ENCODE data around the gene AMBP. TPM values are rescaled to one million over a fixed set of nuclear protein-coding genes. Genes with fewer than 3 reads are reported as not detected.
"Not testable (repeated sequence)": the region's sequence is repeated elsewhere in the genome, so short reads cannot be mapped to it uniquely, and the experiment has no call there.

The AMBP gene
- total RNA-seq, 1 experiment from 2014 or later: 0.10 TPM

GRCh38 chr9:114092336-114092735, 14.2 kb upstream of the AMBP start:
- DNase-seq (ENCODE audit: low read depth): no peak

DNA sequence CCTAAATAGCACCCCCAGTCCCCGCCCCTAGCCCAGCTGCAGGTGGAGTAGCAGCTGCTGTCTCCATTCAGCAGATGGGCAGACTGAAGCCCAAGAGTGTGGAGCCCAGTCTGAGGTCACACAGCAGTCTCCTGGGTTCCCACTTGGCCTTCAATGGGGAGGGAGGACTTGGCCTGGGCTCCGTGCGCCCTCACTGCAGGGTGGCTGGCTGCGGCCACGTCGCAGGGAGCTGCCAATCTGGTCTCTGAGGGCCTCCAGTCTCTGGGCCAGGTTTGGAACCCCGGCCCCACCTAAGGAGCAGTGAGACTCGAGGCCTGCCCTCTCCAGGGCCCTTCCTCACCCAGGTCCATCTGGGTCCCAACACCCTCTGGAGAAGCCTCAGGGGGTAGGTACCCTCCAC, 13.6 kb upstream of the AMBP start:
- DNase-seq (ENCODE audit: low read depth): no peak

DNA sequence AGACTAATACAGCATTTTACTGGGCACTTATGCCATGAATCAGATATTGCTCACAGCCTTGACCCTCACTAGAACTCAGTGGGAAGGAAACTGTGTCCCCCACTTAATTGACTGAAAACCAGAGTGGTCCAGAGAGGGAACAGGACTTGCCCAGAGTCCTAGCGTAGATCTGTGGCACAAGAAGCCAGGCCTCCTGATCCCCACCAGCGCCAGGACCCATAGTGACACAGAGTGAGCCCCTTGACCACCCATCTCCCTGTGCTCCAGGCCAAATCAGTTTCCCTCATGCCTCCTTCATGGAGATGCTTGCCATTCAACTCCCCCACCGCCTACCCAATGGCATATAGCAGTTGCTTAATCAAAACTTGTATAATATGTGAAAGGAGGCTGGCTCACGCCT, 12.7 kb upstream of the AMBP start:
- no peak for DNase-seq (ENCODE audit: low read depth)

GRCh38 chr9:114089206-114089840, 11.2 kb upstream of the AMBP start:
- DNase-seq (ENCODE audit: low read depth): no peak

GRCh38 chr9:114088571-114089170, 10.6 kb upstream of the AMBP start:
- no peak for DNase-seq (ENCODE audit: low read depth)

DNA sequence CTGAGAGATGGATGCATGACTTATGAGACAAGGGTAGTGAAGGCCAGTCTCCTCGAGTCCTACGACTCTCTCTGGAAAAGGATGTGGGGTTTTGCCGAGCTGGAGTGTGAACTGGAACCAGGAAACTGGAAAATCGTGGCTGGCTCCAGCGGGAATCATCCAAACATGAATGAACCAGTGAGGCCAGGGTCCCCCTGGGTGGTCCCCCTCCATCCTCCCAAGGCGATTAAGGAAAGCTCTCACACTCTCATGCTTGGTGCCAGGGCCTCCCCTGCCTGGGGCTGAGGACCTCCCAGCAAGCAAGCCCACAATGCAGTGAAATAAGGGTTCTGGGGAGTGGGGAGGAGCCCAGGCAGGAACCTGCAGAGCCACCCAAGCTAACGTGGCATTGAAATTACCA, 9.6 kb upstream of the AMBP start:
- no peak for DNase-seq (ENCODE audit: low read depth)

DNA sequence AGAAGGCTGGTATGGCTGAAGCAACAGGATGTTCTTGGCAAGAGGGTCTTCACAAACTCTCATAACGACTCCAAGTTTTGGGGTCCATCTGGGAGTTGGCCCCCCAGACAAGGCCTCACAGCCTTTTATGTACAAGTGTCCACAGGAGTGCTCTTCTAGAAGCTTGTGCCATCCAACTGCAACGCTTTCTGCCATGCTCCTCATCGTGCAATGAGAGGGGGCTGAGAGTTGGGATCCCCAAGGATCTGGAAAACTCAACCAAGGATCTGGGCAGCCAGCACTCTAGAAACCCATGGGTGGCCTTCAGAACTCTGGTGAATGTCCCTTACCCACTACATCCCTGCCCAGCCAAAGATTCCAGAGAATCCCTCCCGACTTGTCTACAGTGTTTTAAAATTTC, 8.5 kb upstream of the AMBP start:
- DNase-seq (ENCODE audit: low read depth): no peak

DNA sequence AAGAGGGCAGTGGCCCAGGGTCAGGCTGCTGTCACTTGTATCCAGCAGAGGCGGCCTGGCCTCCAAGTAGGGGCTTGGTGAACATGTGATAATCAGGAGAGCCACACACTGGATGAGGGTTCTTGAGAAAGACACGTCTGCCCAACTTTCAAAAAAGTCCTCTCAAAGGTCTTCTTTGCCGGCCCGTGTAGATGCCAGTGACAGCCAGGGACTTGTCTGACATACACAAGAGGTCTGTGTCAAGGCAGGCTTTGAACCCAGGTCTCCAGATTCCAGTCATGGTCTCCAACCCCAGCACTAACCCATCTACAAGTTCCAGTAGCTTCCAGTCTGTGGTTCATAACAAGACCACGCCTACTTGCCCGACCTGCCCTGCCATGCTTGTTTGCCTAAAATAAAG, 7.9 kb upstream of the AMBP start:
- no peak for DNase-seq (ENCODE audit: low read depth)

GRCh38 chr9:114085387-114085789, 7.3 kb upstream of the AMBP start:
- no peak for DNase-seq (ENCODE audit: low read depth)

- DNase-seq (ENCODE audit: low read depth): no peak
Measured at GRCh38 chr9:114084282-114085073, 6.4 kb upstream of the AMBP start.

- DNase-seq (ENCODE audit: low read depth): no peak
Measured at GRCh38 chr9:114083666-114084065, 5.6 kb upstream of the AMBP start.

DNA sequence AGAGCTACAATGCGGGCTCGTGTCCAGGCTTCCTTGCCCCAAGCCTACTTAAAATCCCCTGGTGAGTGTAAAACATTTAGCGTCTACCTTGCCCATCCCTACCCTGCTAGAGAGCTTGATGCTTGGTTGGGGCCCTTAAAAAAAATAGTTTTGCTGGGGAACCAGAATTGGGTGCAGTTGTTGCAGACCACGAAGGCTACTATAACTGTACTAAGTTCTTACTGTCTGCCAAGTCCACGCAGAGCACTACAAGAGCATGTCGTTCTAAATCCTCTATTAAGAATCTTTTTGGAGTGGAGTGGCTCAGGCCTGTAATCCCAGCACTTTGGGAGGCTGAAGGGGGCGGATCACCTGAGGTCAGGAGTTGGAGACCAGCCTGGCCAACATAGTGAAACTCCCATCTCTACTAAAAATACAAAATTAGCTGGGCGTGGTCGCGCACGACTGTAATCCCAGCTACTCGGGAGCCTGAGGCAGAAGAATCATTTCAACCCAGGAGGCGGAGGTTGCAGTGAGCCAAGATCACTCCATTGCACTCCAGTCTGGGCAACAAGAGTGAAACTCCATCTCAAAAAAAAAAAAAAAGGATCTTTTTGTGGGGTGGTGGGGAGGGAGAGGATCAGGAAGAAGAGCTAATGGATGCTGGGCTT, 4.8 kb upstream of the AMBP start:
- not testable (repeated sequence) for DNase-seq (ENCODE audit: low read depth)

DNA sequence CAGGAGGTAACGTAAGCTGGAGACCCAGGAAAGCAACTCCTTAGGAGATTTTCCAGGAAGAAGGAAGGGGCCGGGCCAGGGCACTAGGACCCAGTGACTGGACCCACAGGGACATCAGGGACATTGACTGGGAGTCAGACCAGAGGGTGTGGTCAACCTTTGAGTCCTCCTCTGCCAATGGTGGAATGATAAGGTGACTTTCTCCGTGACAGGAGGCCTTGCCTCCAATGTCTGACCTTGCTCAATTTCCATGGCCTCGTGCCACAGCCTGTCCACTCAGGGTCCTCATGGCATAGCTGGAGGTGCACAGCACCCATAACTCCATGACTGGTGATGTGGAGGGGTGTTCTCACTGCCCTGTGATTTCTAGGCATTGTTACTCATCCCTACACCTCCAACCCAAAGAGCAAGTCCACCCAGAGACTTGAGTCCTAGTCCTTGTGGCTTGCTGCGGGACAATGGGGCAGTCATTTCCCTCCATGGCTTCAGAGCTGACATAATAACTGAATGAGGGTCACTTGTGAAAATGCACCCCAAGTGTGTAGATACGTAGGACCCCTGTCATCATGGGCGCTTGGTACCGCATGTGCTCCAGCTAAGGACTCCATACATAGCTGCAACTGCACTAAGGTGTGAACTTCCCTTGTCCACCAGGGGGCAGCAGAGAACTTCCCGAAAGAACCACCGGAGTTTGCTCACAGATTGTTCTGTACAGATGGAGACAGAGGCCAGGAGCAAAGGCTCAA, 4.1 kb upstream of the AMBP start:
- DNase-seq (ENCODE audit: low read depth): peak; percentile 86

GRCh38 chr9:114081441-114082016, 3.4 kb upstream of the AMBP start:
- DNase-seq (ENCODE audit: low read depth): no peak

- DNase-seq (ENCODE audit: low read depth): no peak
Measured at GRCh38 chr9:114080773-114081440, 2.8 kb upstream of the AMBP start.

GRCh38 chr9:114080195-114080772, 2.2 kb upstream of the AMBP start:
- DNase-seq (ENCODE audit: low read depth): no peak

DNA sequence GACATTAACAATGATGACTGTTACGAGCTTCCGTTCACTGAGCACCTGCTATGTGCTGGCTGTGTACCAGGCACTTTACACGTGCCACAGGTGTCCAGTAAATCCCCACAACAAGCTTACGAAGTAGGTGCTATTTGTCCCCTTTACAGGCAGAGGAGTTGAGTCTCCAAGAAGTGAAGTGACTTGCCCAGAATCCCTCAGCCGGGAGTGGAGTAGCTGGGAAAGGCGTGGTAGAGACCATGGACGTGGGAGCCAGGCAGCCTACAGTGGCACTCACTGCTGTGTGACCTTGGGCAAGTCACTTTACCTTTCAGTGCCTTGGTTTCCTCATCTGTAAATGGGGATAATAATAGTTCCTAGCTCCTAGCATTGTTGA, 669 bp upstream of the AMBP start:
- no peak for DNase-seq (ENCODE audit: low read depth)

DNA sequence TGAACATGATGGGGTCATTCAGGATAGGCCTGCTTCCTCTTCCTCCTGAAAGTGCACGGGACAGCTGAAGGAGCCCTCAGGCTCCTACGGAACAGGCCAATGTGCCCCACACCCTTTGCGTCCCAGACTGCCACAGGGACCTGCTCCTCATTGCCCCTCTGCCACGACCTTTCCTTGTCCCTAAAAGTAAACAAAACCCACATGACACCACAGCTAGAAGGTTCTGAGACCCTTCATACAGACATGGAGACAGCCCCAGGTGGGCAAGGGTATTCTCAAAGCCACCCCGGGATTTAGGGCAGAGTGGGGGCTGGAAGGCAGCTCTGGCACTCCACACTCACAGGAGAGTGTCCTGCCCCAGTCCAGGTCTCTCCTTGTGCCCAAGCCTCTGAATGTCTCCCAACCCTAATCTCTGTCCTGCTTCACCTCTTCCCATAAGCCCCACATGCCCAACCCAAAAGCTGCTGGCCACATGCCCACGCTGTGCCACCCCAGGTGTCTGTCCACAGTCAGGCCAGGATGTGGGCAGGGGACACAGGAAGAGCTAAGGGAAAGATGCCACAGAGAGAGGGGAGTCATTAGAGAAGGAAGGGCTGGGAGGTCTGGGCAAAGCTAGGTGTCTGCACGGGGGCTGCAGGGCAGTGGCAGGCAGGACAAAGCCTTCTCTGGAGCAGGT, 800 bp downstream of the AMBP start:
- no peak for DNase-seq (ENCODE audit: low read depth)

DNA sequence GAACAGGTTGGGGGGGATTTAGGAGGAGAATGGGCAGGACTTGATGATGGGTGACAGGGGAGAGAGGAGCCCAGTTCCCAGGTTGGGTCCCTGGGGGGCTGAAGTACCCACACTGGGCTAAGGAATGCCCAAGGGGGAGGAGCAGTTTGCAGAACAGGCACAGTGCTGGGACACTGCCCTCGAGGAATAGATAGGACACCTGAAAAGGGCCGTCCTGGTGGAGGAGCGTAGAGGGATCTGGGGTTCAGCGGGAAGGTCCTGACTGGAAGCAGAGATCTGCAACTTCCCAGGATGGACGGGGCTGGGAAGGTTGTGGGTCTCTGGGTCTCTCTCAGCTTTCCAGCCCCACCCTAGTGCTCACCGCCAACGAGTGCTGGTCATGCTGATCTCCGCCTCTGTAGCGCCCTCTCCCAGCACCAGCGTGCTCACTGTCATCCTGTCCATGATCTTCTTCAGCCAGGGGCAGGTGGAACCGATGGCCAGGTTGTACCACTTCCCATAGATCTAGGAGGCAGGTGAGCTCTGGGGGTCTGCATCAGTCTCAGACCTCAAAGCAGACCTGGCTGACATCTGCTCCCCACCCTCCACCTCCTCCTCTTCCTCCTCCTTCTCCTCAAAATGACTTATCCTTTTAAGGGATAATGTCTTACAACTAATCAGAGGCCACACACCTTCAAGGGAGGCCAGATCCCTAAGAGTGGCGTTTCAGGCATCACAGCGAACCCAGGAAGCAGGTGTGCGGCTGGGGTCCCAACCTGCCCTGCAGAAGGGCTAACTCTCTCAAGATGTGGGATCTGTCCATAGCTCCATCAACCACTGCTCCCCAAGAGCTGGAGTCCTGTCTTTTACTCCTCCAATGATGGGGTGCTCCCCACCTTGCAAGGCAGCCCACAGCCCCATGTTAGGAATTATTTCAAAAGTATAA, 1.6 kb downstream of the AMBP start:
- no peak for DNase-seq (ENCODE audit: low read depth)

Data from M059J (cell line).